Peyer's patch (tissue), 4 donors: ENCODE measurements around the gene CORO1C. TPM values are rescaled to one million over a fixed set of nuclear protein-coding genes. Genes with fewer than 3 reads are reported as not detected.

Experiments
- DNase-seq, 3 donors: peaks; one replicate each; pipeline ENCODE4 v3.0.0-alpha.2; 2017 to 2019
- H3K27ac ChIP-seq, 4 donors: fragments of 200-600 bp; sonication (generic); one replicate each; pipeline ENCODE4 v1.5.1; 2016 to 2019
- H3K27me3 ChIP-seq, 2 donors: fragments of 200-600 bp; sonication (generic); one replicate each; pipeline ENCODE4 v1.5.1; 2019
- H3K36me3 ChIP-seq, 3 donors: fragments of 200-600 bp; sonication (generic); one replicate each; pipeline ENCODE4 v1.5.1; 2016 to 2019
- H3K4me1 ChIP-seq, 4 donors: fragments of 200-600 bp; sonication (generic); one replicate each; pipeline ENCODE4 v1.5.1; 2016 to 2019
- H3K4me3 ChIP-seq, 4 donors: fragments of 200-600 bp; sonication (generic); 1 replicate in 3 of 4; 2 replicates in 1 of 4; pipeline ENCODE4 v1.5.1; 2016 to 2019; ENCODE audit warnings: mild to moderate bottlenecking in 1 of 4
- H3K9me3 ChIP-seq, 4 donors: fragments of 200-600 bp; sonication (generic); one replicate each; pipeline ENCODE4 v1.5.1; 2016 to 2019; ENCODE audit warnings: mild to moderate bottlenecking in 1 of 4
- POLR2A ChIP-seq, 2 donors: fragments of 450-650 bp; IDR thresholded peaks; one replicate each; pipeline ENCODE4 v1.5.1; 2017; ENCODE audit warnings: antibody characterized with exemption in 2 of 2, mild to moderate bottlenecking in 2 of 2, moderate library complexity in 2 of 2
- total RNA-seq, 4 donors: library from RNA; depleted of rRNA; stranded (reverse); fragments of >200 nt; gene quantifications; one replicate each; pipeline ENCODE4 v1.1.0, GENCODE V29; 2016
- TF ChIP-seq, protein P1 (sequence below), 6 experiments: fragments of 450-650 bp in 4 of 6; fragments of 200-600 bp in 2 of 6; sonication (generic) in 1 of 6; IDR thresholded peaks; one replicate each; pipeline ENCODE4 v1.5.1; 2017 to 2019; ENCODE audit warnings: antibody characterized with exemption in 6 of 6, mild to moderate bottlenecking in 3 of 6, moderate library complexity in 1 of 6

Gene CORO1C
- total RNA-seq, 4 donors from 2014 or later = 76.3 to 144 (median 87.4) TPM

DNA sequence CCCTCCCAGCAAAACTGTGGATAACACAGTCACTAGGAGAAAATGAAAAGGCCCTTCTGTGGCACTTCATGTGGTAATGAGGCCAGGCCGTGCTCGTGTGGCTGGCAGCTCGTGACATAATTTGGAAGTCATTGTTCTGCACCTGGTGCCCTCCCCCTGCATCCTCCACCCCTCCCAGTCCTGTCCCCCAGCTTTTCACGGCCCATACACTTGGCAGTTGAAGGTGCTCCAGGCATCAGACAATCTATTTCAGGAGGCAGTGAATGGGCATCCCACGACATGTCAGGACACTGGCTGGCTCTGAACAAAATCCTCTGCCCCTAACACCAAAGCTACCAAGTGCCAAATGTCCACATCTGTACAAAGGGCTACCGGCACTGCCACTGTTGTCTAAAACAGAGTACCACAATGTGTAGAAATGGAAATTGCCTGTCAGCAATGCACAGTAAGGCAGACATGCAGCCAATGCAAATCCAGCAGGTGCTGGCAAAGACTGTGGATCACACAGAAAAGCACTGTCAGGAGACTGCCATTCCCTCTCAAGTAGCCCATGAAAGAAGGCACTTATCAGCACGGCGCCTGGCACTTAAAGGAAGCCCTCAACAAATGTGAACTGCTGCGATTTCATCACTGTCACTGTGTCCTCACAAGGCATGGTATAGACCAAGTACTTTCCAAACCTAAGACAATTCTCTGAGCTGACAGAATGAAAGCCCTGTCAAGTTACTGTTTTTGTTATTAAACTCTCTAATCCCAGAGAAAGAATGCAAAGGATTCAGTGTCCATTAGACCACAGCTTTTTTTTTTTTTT, 39.1 kb downstream of the CORO1C start:
- peak overlapping the region in 2 of 4 donors; percentile 23 to 31 for H3K4me3 ChIP-seq
- H3K4me1 ChIP-seq = peaks cover 5 to 37% (median 10%) of the 10 kb centered on the region in 4 donors
- peak in 1 of 3 donors; percentile 41 for DNase-seq
- H3K27ac ChIP-seq = peak overlapping the region; percentile 76 to 88 (median 81)
- no peaks in the 10 kb centered on the region for H3K27me3 ChIP-seq
- TF ChIP-seq, protein P1, sequence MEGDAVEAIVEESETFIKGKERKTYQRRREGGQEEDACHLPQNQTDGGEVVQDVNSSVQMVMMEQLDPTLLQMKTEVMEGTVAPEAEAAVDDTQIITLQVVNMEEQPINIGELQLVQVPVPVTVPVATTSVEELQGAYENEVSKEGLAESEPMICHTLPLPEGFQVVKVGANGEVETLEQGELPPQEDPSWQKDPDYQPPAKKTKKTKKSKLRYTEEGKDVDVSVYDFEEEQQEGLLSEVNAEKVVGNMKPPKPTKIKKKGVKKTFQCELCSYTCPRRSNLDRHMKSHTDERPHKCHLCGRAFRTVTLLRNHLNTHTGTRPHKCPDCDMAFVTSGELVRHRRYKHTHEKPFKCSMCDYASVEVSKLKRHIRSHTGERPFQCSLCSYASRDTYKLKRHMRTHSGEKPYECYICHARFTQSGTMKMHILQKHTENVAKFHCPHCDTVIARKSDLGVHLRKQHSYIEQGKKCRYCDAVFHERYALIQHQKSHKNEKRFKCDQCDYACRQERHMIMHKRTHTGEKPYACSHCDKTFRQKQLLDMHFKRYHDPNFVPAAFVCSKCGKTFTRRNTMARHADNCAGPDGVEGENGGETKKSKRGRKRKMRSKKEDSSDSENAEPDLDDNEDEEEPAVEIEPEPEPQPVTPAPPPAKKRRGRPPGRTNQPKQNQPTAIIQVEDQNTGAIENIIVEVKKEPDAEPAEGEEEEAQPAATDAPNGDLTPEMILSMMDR (IDR thresholded peaks at IDR 0.05) = no peak
- no peak for TF ChIP-seq POLR2A (IDR thresholded peaks at IDR 0.05)
- no peaks in the 10 kb centered on the region for H3K36me3 ChIP-seq
- H3K9me3 ChIP-seq = no peaks in the 10 kb centered on the region

DNA sequence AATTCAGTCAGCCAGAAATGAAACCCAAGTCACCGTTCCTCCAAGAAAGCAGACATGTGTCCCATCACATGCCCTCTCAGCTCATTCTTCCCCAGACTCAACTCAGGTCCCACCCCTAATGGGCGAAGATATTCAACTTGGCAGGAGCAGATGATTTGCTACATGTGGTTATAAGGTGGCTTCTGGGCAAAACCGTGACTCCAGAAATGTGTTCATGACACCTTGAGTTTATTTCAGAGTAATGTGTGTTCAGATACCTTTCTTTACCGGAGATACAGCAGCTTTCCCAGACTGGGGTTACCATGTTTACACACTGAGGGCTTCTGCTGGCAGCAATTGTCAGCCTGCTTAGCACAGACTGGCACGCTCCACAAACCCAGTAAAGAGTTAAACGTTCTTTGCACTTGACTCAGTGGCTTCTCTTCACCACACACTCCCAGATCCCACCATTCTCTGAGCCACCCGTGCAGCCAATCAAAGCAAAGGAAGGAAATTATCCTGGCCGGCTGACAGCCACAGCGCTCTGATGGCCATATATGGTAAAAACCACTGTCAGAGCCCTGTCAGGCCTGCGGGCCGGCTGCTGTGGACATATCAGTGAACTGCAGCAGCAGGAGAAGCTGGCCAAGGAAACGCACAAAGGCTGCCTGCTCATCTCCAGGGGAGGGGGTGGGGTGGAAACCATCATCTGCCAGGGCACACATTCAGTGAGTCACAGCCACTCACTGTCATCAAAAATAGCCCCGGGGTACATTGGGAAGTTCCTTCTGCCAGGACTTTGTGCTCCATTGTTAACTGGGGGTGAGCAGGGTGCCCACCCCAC, 39.9 kb downstream of the CORO1C start:
- H3K36me3 ChIP-seq = no peaks in the 10 kb centered on the region
- DNase-seq = peak; percentile 79 to 92 (median 84)
- no peaks in the 10 kb centered on the region for H3K27me3 ChIP-seq
- H3K27ac ChIP-seq = peak overlapping the region; percentile 76 to 88 (median 81)
- peaks cover 5 to 42% (median 10%) of the 10 kb centered on the region in 4 donors for H3K4me1 ChIP-seq
- no peaks in the 10 kb centered on the region for H3K9me3 ChIP-seq
- peak overlapping the region; percentile 18 to 31 (median 21) for H3K4me3 ChIP-seq
- peak in 1 of 2 donors; percentile 27 for TF ChIP-seq POLR2A (IDR thresholded peaks at IDR 0.05)
- TF ChIP-seq, protein P1 (IDR thresholded peaks at IDR 0.05) = peak in 5 of 6 experiments; percentile 4 to 66 (median 63)

DNA sequence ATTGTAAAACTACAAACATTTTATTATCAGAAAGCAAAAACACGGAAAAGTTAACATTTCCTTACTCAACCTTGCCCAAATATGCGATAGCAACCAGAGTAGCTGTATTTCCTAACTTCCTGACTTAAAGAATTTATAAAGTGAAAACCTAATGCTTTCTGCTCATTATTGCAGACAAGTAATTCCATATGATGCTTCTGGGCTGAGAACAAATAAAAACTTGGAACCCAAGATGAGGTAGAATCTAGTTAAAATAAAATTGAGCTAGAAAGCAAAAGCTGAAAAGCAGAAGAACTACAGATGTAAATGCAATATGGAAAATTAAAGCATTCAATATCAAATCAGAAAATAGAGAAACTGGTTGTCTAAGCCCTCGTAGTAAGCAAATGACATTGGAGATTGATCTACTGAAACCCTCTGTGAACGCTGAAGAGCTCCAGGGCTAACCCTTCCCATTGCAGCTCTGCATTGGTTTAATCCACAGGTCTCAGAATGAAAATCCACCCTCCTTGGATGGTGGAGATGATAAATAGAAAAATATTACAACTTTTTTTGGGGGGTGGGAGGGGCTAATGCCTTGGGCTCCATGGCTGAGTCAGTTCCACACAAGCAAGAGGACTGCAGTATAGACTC, 40.7 kb downstream of the CORO1C start:
- Histone ChIP-seq H3K9me3 (no peaks in the 10 kb centered on the region), H3K4me3 (peak overlapping the region in 3 of 4 donors; percentile 19 to 31 (median 23)), H3K4me1 (peaks cover 5 to 44% (median 10%) of the 10 kb centered on the region in 4 donors), H3K27me3 (no peaks in the 10 kb centered on the region), H3K27ac (peak overlapping the region; percentile 76 to 88 (median 81)), H3K36me3 (no peaks in the 10 kb centered on the region)
- TF ChIP-seq, protein P1 (IDR thresholded peaks at IDR 0.05) = no peak
- TF ChIP-seq POLR2A (IDR thresholded peaks at IDR 0.05) = no peak
- no peak for DNase-seq

DNA sequence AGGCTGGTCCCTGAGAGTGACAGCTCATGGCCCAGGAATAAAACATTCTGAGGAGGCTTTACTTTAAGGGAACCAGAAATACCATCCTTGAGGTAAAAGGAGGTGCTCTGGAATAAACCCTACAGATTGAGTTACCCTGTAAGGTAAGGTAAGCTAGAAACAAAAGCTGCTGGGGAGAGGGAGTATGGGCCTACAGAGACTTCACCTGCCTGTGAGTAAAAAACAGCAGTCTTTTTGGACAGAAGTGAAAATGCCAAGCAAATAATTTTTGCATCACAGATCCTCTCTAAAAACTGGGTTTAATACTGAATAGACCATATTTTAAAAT, 41.2 kb downstream of the CORO1C start:
- Histone ChIP-seq H3K4me1 (peaks cover 5 to 49% (median 10%) of the 10 kb centered on the region in 4 donors), H3K27me3 (no peaks in the 10 kb centered on the region), H3K9me3 (no peaks in the 10 kb centered on the region), H3K27ac (peak overlapping the region; percentile 76 to 88 (median 81)), H3K4me3 (no peak overlapping the region), H3K36me3 (no peaks in the 10 kb centered on the region)
- no peak for DNase-seq
- TF ChIP-seq, protein P1 (IDR thresholded peaks at IDR 0.05) = no peak
- no peak for TF ChIP-seq POLR2A (IDR thresholded peaks at IDR 0.05)
